Chondrocyte (in vitro differentiated cells): ENCODE data around the gene PRRG1. TPM values are rescaled to one million over a fixed set of nuclear protein-coding genes. Genes with fewer than 3 reads are reported as not detected.
"Not testable (repeated sequence)": the region's sequence is repeated elsewhere in the genome, so short reads cannot be mapped to it uniquely, and the experiment has no call there.

ENCODE experiments used
- DNase-seq: peaks from one replicate; pipeline ENCODE4 v3.0.0; 2021; ENCODE audit warnings: mixed read lengths, low spot score
- H3K27ac Mint-ChIP-seq: one replicate; pipeline ENCODE4 v1.8.0; 2021; ENCODE audit warnings: mild to moderate bottlenecking, moderate library complexity, mixed read lengths; ENCODE audit not compliant: unreplicated experiment
- H3K27me3 Mint-ChIP-seq: 2 replicates; pipeline ENCODE4 v1.8.0; 2021; ENCODE audit warnings: low read depth, mixed read lengths
- H3K36me3 Mint-ChIP-seq: 2 replicates; pipeline ENCODE4 v1.8.0; 2021; ENCODE audit warnings: low read depth, mixed read lengths
- H3K4me1 Mint-ChIP-seq: 2 replicates; pipeline ENCODE4 v1.8.0; 2021; ENCODE audit warnings: low read depth, mild to moderate bottlenecking, mixed read lengths
- H3K4me3 Mint-ChIP-seq: one replicate; pipeline ENCODE4 v1.8.0; 2021; ENCODE audit warnings: mild to moderate bottlenecking, moderate library complexity, mixed read lengths; ENCODE audit not compliant: unreplicated experiment
- H3K9me3 Mint-ChIP-seq: 2 replicates; pipeline ENCODE4 v1.8.0; 2021; ENCODE audit warnings: low read depth, mixed read lengths
- CTCF ChIP-seq: fragments of 200-600 bp; sonication (generic); IDR thresholded peaks from 2 replicates; pipeline ENCODE4 v1.5.0; 2021; ENCODE audit warnings: antibody characterized with exemption, mild to moderate bottlenecking, moderate library complexity
- total RNA-seq: library from RNA; stranded (reverse); gene quantifications from 3 replicates; pipeline ENCODE4 v1.2.1, GENCODE V29; 2021

Gene PRRG1
- total RNA-seq, 1 donor from 2014 or later, result 10.8 TPM

- H3K27me3 Mint-ChIP-seq, result no peaks in the 10 kb centered on the region
- H3K36me3 Mint-ChIP-seq, result no peaks in the 10 kb centered on the region
- no peak overlapping the region for H3K27ac Mint-ChIP-seq
- DNase-seq, result no peak
- H3K4me3 Mint-ChIP-seq, result no peak overlapping the region
- peaks cover 5% of the 10 kb centered on the region for H3K9me3 Mint-ChIP-seq
- no peaks in the 10 kb centered on the region for H3K4me1 Mint-ChIP-seq
- TF ChIP-seq CTCF, result no peak
Observed at GRCh38 chrX:37474478-37474877, 125.3 kb downstream of the PRRG1 start.

GRCh38 chrX:37476571-37477170 lies 127.5 kb downstream of the PRRG1 start:
- H3K36me3 Mint-ChIP-seq, result no peaks in the 10 kb centered on the region
- no peak for TF ChIP-seq CTCF
- H3K9me3 Mint-ChIP-seq, result peaks cover 3% of the 10 kb centered on the region
- no peaks in the 10 kb centered on the region for H3K4me1 Mint-ChIP-seq
- H3K4me3 Mint-ChIP-seq, result no peak overlapping the region
- no peaks in the 10 kb centered on the region for H3K27me3 Mint-ChIP-seq
- H3K27ac Mint-ChIP-seq, result no peak overlapping the region
- no peak for DNase-seq

GRCh38 chrX:37484335-37484734 lies 135.2 kb downstream of the PRRG1 start:
- not testable (repeated sequence) for H3K9me3 Mint-ChIP-seq, DNase-seq, H3K4me1 Mint-ChIP-seq, H3K36me3 Mint-ChIP-seq, H3K27me3 Mint-ChIP-seq, H3K4me3 Mint-ChIP-seq, H3K27ac Mint-ChIP-seq

- Mint-ChIP-seq H3K27me3 (no peaks in the 10 kb centered on the region), H3K9me3 (peaks cover 7% of the 10 kb centered on the region), H3K27ac (no peak overlapping the region), H3K4me3 (no peak overlapping the region), H3K36me3 (no peaks in the 10 kb centered on the region), H3K4me1 (no peaks in the 10 kb centered on the region)
- DNase-seq, result no peak
- no peak for TF ChIP-seq CTCF
Observed at GRCh38 chrX:37485429-37485828, 136.3 kb downstream of the PRRG1 start.

DNA sequence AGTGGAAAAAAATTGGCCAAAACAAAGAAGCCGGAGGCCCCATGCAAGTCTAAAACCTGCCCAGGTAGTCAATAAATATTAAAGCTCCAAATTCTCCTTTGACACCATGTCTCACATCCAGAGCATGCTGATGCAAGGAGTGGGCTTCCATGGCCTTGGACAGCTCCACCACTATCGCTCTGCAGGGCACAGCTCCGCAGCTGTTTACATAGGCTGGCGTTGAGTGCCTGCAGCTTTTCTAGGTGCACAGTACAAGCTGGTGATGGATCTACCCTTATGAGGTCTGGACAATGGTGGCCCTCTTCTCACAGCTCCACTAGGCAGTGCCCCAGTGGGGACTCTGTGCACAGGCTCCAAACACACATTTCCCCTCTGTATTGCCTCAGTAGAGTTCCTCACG lies 138.1 kb downstream of the PRRG1 start:
- Mint-ChIP-seq H3K4me3 (no peak overlapping the region), H3K27ac (no peak overlapping the region), H3K4me1 (no peaks in the 10 kb centered on the region), H3K27me3 (no peaks in the 10 kb centered on the region), H3K36me3 (no peaks in the 10 kb centered on the region), H3K9me3 (peaks cover 12% of the 10 kb centered on the region)
- no peak for DNase-seq
- no peak for TF ChIP-seq CTCF

DNA sequence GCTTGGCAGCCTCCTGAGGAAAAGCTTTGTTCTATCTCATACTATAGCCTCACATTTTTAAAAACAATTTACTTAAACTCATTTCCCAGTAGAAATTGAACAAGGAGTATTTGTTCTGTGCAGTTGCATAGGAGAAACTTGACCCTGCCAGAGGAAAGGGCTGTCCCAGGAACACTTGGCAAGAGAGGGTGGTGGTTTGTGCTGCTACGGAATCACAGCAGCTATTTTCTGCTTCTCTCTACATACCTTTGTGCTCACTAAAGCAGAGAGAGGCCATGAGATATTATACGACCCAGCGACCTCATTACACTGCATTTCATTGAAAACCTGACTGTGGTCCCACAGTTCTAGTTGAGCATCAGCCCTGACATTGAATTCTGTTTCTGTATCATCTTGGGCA lies 139.2 kb downstream of the PRRG1 start:
- H3K36me3 Mint-ChIP-seq, result no peaks in the 10 kb centered on the region
- no peak overlapping the region for H3K4me3 Mint-ChIP-seq
- no peaks in the 10 kb centered on the region for H3K4me1 Mint-ChIP-seq
- no peak for TF ChIP-seq CTCF
- H3K9me3 Mint-ChIP-seq, result peaks cover 13% of the 10 kb centered on the region
- no peaks in the 10 kb centered on the region for H3K27me3 Mint-ChIP-seq
- no peak for DNase-seq
- no peak overlapping the region for H3K27ac Mint-ChIP-seq
